SJCRH30 (cell line): Measurements from ENCODE around the gene DENND1C. TPM values are rescaled to one million over a fixed set of nuclear protein-coding genes. Genes with fewer than 3 reads are reported as not detected.

Source experiments
- DNase-seq, 2 experiments: peaks; one replicate each; pipeline ENCODE4 v3.0.0-alpha.2; 2015 to 2020
- H3K27ac ChIP-seq: fragments of 250-450 bp; sonication (Bioruptor Pico); 2 replicates; pipeline ENCODE4 v1.5.1; 2020; ENCODE audit warnings: mild to moderate bottlenecking, moderate library complexity
- H3K27me3 ChIP-seq: fragments of 250-450 bp; sonication (Bioruptor Pico); 2 replicates; pipeline ENCODE4 v1.5.1; 2020; ENCODE audit warnings: mild to moderate bottlenecking, moderate library complexity
- H3K36me3 ChIP-seq: fragments of 250-450 bp; sonication (Bioruptor Pico); 2 replicates; pipeline ENCODE4 v1.5.1; 2020; ENCODE audit warnings: mild to moderate bottlenecking, moderate library complexity
- H3K4me1 ChIP-seq: fragments of 250-450 bp; sonication (Bioruptor Pico); 2 replicates; pipeline ENCODE4 v1.5.1; 2020; ENCODE audit warnings: mild to moderate bottlenecking, moderate library complexity
- H3K4me3 ChIP-seq: fragments of 250-450 bp; sonication (Bioruptor Pico); 2 replicates; pipeline ENCODE4 v1.5.1; 2020; ENCODE audit warnings: mild to moderate bottlenecking, moderate library complexity
- H3K9me3 ChIP-seq: fragments of 250-450 bp; sonication (Bioruptor Pico); replicated peaks from 2 replicates; pipeline ENCODE4 v1.5.1; 2020; ENCODE audit warnings: mild to moderate bottlenecking, moderate library complexity
- total RNA-seq: library from RNA; depleted of rRNA; stranded (reverse); fragments of >200 nt; shearing (Covaris generic); gene quantifications from 2 replicates; pipeline ENCODE4 v1.2.3, GENCODE V29; 2014; rRNA removed

The DENND1C gene
- total RNA-seq, 1 experiment from 2014 or later: not detected

GRCh38 chr19:6417713-6418561, 63.6 kb downstream of the DENND1C start:
- Histone ChIP-seq H3K4me1 (no peaks in the 10 kb centered on the region; the same call in 1 of the 2 replicates), H3K4me3 (no peak overlapping the region), H3K27ac (no peak overlapping the region), H3K27me3 (no peaks in the 10 kb centered on the region), H3K9me3 (no peaks in the 10 kb centered on the region), H3K36me3 (peaks cover 81% of the 10 kb centered on the region)
- no peak for DNase-seq

Other genes with a start within 250 kb of the DENND1C start
- 23.3 and 23.8 TPM in 2 replicates for gene MLLT1, start 201.8 kb downstream of the DENND1C start, total RNA-seq
- gene ACER1, start 148.2 kb downstream of the DENND1C start, total RNA-seq: not detected in 2 replicates
- 65.1 and 67.6 TPM in 2 replicates for gene CLPP, start 120.3 kb downstream of the DENND1C start, total RNA-seq
- gene ALKBH7, start 109.0 kb downstream of the DENND1C start, total RNA-seq: 24.6 and 28.5 TPM in 2 replicates
- 1.2 and 1.4 TPM in 2 replicates for gene PSPN, start 105.9 kb downstream of the DENND1C start, total RNA-seq
- 41.7 and 49.0 TPM in 2 replicates for gene GTF2F1, start 88.6 kb downstream of the DENND1C start, total RNA-seq
- gene KHSRP, start 57.0 kb downstream of the DENND1C start, total RNA-seq: 197 and 209 TPM in 2 replicates
- gene SLC25A41, start 48.0 kb downstream of the DENND1C start, total RNA-seq: 0.14 TPM in 1 of 2 replicates, not detected in the other
- 9.6 and 12.4 TPM in 2 replicates for gene SLC25A23, start 22.0 kb downstream of the DENND1C start, total RNA-seq
- not detected in 2 replicates for gene CRB3, start 17.5 kb downstream of the DENND1C start, total RNA-seq
- not detected in 2 replicates for gene TUBB4A, start 20.5 kb upstream of the DENND1C start, total RNA-seq
- gene TNFSF9, start 49.2 kb upstream of the DENND1C start, total RNA-seq: not detected in 2 replicates
- not detected in 2 replicates for gene CD70, start 109.4 kb upstream of the DENND1C start, total RNA-seq
- not detected in 2 replicates for gene TNFSF14, start 188.4 kb upstream of the DENND1C start, total RNA-seq
- not detected in 2 replicates for gene C3, start 238.9 kb upstream of the DENND1C start, total RNA-seq